Measurements from ENCODE around the gene PRSS12.

PRSS12 gene

DNA sequence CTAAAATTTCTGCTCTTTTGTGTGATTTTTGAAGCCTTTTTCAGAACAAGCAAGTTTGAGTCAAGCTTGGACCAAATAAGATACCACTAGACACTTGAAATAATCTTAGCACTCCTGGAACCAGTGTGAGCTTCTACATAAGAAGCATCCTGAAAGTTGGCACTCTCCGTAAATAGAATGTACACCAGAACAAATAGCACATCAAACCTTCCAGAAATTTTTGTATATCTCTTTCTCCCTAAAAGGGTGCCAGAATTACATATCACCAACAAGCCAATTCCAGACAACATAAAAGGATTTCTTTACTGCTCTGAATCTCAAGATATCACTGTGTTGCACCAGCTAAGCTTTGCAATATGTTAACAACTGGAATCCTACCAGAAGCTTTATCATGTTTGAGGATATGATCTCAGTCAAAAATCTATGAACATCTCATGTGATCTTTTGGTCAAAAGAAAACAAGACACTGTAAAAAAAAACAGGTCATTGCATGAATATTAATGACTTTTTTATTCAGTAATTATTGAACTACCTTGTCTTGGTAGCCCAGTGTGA lies 117.2 kb downstream of the PRSS12 start:
- H3K4me3 ChIP-seq (ENCODE audit: low read depth, low read length): no peak overlapping the region
- TF ChIP-seq, protein P1, sequence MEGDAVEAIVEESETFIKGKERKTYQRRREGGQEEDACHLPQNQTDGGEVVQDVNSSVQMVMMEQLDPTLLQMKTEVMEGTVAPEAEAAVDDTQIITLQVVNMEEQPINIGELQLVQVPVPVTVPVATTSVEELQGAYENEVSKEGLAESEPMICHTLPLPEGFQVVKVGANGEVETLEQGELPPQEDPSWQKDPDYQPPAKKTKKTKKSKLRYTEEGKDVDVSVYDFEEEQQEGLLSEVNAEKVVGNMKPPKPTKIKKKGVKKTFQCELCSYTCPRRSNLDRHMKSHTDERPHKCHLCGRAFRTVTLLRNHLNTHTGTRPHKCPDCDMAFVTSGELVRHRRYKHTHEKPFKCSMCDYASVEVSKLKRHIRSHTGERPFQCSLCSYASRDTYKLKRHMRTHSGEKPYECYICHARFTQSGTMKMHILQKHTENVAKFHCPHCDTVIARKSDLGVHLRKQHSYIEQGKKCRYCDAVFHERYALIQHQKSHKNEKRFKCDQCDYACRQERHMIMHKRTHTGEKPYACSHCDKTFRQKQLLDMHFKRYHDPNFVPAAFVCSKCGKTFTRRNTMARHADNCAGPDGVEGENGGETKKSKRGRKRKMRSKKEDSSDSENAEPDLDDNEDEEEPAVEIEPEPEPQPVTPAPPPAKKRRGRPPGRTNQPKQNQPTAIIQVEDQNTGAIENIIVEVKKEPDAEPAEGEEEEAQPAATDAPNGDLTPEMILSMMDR (IDR thresholded peaks at IDR 0.05; ENCODE audit: borderline replicate concordance, insufficient read depth, low read depth, low read length): no peak
